H1 (cell line): ENCODE measurements around the gene PPM1N.

Experiments
- POLR2A ChIP-seq, 2 experiments: IDR thresholded peaks; 1 replicate in 1 of 2; 2 replicates in 1 of 2; pipeline ENCODE4 v1.6.1; 2011; ENCODE audit warnings: low read depth in 2 of 2, low read length in 2 of 2, mild to moderate bottlenecking in 2 of 2; ENCODE audit errors: control extremely low read depth in 1 of 2
- RNF2 ChIP-seq: fragments of 200-900, 300-1000 bp; sonication (generic); IDR thresholded peaks from 2 replicates; pipeline ENCODE4 v1.7.1; 2016; ENCODE audit warnings: borderline replicate concordance, low read depth, mild to moderate bottlenecking, antibody characterized with exemption, low read length; ENCODE audit not compliant: poor library complexity, severe bottlenecking; ENCODE audit errors: missing control alignments
- TF ChIP-seq, protein P1 (sequence below), 3 experiments: IDR thresholded peaks; 1 replicate in 2 of 3; 2 replicates in 1 of 3; pipeline versions ENCODE4 v1.5.1 to v1.6.1; 2011; ENCODE audit warnings: low read length in 3 of 3, mild to moderate bottlenecking in 3 of 3, inconsistent platforms in 2 of 3, low read depth in 1 of 3, moderate library complexity in 1 of 3; ENCODE audit not compliant: insufficient read depth in 1 of 3; ENCODE audit errors: control extremely low read depth in 1 of 3

DNA sequence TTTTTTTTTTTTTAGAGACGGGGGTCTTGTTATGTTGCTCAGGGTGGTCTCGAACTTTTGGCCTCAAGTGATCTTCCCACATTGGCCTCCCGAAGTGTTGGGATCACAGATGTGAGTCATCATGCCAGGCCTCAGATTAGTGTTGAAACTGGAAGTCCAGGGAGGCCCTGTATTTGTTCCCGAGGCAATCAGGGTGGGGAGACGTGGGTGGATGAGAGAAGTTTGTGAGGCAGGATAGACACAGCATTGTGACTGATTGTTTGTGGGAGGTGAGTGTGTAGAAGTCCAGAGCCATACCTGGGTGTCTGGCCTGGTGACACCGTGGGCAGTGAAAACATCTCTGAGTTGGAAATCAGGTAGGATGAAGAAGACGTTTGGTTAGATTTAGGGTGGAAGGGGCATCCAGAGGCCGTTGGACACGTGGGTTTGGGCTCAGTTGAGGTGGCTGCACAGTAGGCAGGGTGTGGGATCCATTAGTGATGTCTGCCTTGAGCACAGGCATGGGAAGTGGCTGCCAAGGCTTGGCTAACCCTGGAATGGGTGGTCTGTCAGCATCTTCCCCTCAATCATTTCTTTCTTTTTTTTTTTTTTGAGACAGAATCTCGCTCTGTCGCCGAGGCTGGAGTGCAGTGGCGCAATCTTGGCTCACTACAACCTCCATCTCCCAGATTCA, 13.8 kb upstream of the PPM1N start:
- no peak for TF ChIP-seq POLR2A (IDR thresholded peaks at IDR 0.05; ENCODE audit: control extremely low read depth in 1 of 2, low read depth in 2 of 2, low read length in 2 of 2)
- TF ChIP-seq, protein P1, sequence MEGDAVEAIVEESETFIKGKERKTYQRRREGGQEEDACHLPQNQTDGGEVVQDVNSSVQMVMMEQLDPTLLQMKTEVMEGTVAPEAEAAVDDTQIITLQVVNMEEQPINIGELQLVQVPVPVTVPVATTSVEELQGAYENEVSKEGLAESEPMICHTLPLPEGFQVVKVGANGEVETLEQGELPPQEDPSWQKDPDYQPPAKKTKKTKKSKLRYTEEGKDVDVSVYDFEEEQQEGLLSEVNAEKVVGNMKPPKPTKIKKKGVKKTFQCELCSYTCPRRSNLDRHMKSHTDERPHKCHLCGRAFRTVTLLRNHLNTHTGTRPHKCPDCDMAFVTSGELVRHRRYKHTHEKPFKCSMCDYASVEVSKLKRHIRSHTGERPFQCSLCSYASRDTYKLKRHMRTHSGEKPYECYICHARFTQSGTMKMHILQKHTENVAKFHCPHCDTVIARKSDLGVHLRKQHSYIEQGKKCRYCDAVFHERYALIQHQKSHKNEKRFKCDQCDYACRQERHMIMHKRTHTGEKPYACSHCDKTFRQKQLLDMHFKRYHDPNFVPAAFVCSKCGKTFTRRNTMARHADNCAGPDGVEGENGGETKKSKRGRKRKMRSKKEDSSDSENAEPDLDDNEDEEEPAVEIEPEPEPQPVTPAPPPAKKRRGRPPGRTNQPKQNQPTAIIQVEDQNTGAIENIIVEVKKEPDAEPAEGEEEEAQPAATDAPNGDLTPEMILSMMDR (IDR thresholded peaks at IDR 0.05; ENCODE audit: control extremely low read depth in 1 of 3, insufficient read depth in 1 of 3, low read depth in 1 of 3, low read length in 3 of 3): no peak
- TF ChIP-seq RNF2: no peak
